GM06990 (cell line): Measurements from ENCODE around the gene C6orf47.
A peak's percentile ranks its signal among the peaks of the same experiment; 100 is the strongest.

Experiments
- DNase-seq: peaks from one replicate; pipeline ENCODE4 v3.0.0-alpha.2; 2011; ENCODE audit not compliant: insufficient read length; ENCODE audit errors: extremely low read depth
- H3K27me3 ChIP-seq: replicated peaks from 2 replicates; pipeline ENCODE4 v1.6.0; 2011; ENCODE audit warnings: low read length; ENCODE audit not compliant: control insufficient read depth, insufficient read depth
- H3K36me3 ChIP-seq: 2 replicates; pipeline ENCODE4 v1.5.1; 2011; ENCODE audit warnings: low read length; ENCODE audit not compliant: control insufficient read depth, insufficient read depth
- H3K4me3 ChIP-seq: replicated peaks from 2 replicates; pipeline ENCODE4 v1.5.1; 2011; ENCODE audit warnings: low read depth, mild to moderate bottlenecking, control low read depth, low read length
- TF ChIP-seq, protein P1 (sequence below): IDR thresholded peaks from 2 replicates; pipeline ENCODE4 v1.5.1; 2011; ENCODE audit warnings: low read length, control low read depth, mild to moderate bottlenecking, inconsistent platforms; ENCODE audit not compliant: insufficient read depth, poor library complexity, severe bottlenecking

The C6orf47 gene

DNA sequence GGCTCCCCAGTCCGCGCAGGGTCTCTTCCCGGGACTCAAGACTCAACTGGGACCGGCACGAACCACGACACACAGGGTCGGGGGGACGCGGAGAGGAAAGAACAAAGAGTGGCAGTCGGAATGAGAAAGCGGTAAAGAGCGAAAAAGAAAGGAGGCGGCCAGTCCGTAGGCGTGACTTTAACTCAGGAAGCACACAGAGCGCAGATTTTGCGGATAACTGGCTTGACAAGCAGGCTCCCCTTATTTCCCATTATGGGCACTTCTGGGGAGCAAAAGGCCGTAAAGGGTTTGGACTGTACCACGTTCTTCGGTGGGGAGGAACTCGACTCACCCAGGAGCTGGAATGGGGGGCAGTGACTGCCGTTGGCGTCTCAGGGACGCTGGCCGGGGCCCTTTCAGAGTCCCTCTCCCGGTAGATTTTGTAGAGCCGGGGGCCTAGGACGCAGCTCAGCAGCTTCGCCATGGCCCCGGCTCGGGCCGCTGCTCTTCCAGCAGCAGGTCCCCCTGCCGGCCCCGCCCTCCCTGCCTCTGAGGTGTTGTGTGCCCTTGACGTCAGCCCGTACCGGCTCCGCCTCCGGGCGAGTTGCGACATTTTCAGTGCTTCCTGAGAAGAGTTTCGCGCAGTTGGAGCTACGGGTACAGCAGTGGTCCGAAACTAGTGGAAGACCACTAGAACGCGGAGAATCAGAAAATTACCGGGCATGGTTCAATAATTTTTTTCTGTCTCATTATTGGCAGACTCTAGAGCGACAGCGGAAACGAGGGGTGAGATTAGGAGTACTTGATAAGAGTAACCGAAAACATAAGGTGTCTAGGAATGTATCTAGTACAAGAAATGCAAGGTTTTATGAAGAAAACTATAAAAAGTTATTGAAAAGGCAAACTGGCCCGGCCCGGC, 42.5 kb upstream of the C6orf47 start, which contains the start of gene ABHD16A:
TSS of gene ABHD16A (minus strand) at position 506 of the 898 bp plus-strand sequence. CDS start at position 463, 43 bp downstream.
- peak; percentile 98 for DNase-seq
- TF ChIP-seq, protein P1, sequence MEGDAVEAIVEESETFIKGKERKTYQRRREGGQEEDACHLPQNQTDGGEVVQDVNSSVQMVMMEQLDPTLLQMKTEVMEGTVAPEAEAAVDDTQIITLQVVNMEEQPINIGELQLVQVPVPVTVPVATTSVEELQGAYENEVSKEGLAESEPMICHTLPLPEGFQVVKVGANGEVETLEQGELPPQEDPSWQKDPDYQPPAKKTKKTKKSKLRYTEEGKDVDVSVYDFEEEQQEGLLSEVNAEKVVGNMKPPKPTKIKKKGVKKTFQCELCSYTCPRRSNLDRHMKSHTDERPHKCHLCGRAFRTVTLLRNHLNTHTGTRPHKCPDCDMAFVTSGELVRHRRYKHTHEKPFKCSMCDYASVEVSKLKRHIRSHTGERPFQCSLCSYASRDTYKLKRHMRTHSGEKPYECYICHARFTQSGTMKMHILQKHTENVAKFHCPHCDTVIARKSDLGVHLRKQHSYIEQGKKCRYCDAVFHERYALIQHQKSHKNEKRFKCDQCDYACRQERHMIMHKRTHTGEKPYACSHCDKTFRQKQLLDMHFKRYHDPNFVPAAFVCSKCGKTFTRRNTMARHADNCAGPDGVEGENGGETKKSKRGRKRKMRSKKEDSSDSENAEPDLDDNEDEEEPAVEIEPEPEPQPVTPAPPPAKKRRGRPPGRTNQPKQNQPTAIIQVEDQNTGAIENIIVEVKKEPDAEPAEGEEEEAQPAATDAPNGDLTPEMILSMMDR = no peak
- Histone ChIP-seq H3K27me3 (no peaks in the 10 kb centered on the region), H3K4me3 (peak within 1 kb of the TSS; percentile 94), H3K36me3 (peaks cover 1% of the 10 kb centered on the region)

DNA sequence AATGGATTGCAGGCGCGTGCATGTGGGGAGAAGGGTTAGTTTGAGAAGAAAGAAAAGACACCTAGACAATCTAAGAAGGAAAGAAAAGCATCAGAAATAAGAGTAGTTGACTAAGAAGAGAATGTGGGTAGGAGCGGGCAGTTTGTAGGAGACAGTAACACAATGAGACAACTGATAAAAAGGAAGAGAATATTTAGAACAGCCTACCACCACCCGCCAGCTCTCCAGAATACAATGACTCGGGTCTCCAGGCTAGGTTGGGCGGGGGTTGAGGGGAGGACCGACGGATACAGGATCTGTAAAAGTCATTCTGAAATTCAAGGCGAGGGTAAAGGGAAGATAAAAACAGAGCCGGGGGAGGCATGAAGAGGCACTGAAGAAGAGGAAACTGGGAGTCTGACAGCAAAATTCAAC, 41.8 kb upstream of the C6orf47 start:
- H3K27me3 ChIP-seq = no peaks in the 10 kb centered on the region
- peak overlapping the region; percentile 94 for H3K4me3 ChIP-seq
- peaks cover 1% of the 10 kb centered on the region for H3K36me3 ChIP-seq
- no peak for DNase-seq
- TF ChIP-seq, protein P1 = no peak

DNA sequence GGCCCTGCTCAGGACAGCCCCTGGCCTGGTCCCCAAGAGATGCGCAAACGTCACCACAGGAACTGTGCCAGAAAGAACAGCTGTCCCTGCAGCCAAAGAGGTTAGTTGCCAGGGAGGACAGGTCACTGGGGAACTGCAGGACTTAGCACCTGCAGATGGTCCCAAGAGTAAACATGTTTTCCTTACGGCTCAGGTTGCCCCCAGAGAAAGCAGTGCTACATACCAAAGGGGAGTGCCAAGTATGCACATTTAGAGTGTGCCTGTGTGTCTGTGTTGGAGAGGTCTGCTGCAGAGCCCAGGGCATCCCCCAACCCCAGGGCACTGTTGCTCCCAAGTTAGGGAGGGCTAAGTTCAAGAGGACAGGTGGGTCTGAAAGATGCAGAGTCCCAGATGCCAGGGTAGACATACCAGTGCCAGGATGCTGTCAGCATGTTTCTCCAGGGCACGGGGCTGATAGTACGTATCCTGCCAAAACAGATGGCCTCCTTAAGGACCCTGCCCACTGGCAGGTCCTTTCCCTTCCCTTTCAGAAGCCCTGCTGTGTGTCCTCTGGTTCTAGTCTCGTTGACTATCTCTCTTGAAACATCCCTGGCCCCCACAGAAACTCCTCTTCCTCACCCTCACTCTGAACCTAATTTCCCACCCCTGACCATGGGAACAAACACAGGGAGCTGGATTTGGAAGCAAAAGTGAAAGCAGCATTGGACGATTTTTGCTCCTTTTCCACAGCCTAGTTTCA, 41.3 kb upstream of the C6orf47 start:
- TF ChIP-seq, protein P1 = no peak
- Histone ChIP-seq H3K36me3 (peaks cover 2% of the 10 kb centered on the region), H3K4me3 (peak overlapping the region; percentile 94), H3K27me3 (no peaks in the 10 kb centered on the region)
- DNase-seq = no peak

DNA sequence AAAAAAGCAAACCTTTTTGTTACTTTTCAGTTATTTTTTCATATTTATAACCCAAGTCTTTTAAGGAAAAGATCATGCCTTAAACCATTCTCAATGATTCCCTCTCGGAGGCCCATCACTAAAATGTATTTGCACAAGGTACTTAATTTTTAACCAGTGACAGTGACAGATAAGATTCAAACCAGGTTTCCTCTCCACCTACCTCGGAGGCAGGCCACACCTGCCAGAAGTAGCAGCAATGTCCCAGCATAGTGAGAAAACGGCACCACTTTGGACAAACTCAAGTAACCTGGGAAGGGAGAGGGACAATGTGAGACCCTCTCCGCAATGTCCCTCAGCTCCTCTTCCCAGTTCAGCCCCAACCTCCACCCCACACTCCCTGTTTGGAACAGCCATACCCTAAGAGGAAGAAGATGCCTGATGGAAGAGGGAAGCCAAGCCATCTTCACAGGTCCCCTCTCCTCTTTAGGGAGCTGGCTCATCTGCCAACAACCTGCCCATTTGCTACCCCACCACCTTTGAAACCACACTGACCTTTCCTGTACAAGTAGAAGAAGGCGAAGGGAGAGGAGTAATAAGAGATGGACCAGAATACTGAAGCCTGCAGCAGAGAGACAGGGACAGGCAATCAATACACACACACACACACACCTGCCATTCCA, 40.3 kb upstream of the C6orf47 start:
- Histone ChIP-seq H3K4me3 (no peak overlapping the region), H3K36me3 (peaks cover 5% of the 10 kb centered on the region), H3K27me3 (no peaks in the 10 kb centered on the region)
- TF ChIP-seq, protein P1 = no peak
- DNase-seq = no peak

DNA sequence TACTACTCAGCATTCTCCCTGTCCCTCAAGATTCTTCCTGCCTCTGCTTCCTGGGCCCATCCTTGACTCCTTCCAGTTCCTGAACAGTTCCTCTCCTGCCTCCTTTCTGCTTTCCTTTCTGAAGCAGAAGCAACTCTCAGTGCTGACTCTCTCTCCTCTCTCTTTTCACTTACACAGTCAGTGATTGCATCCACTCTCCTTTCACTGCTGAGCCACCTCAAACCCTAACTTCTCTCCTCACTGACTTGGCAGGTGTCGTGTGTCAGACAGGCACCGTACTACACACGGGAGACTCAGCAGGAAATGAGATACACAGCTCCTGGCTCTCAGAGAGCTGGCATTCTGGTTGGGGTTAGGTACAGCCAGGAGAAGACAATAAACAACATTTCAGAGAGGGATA, 37.0 kb upstream of the C6orf47 start:
- Histone ChIP-seq H3K36me3 (peaks cover 12% of the 10 kb centered on the region), H3K27me3 (no peaks in the 10 kb centered on the region), H3K4me3 (no peak overlapping the region)
- TF ChIP-seq, protein P1 = no peak
- DNase-seq = no peak
